ENCODE results near the gene TMC2.

DNA sequence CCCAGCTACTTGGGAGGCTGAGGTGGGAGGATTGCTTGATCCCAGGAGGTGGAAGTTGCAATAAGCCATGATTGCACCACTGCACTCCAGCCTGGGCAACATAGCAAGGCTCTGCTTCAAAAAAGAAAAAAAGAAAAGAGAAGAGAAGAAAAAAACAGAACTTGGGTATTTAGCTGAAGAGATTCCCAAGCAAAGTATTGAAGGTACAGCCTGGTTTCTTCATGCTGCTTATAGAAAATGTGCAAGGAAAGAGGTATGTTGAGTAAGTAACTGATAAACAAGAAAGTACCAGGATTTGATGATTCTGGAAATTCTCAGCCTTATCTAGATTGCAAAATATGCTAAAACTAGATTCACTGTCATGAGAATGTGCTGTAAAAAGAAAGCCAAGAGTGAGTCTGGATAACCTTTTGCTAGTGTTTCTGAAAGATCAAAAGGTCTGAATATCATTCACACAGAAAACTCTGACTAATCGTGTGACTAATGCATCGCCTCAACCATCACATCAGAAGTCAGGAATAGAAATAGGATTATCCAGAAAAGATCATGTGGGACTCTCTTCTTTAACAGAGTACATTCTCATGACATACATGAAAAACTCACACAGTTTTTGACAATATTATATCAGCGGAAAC lies 83.7 kb downstream of the TMC2 start:
- TF ChIP-seq FOXK2 (IDR thresholded peaks at IDR 0.05) (no peak), ZNF384 (IDR thresholded peaks at IDR 0.05) (no peak), ARNT (IDR thresholded peaks at IDR 0.05) (no peak), FOXA1 (IDR thresholded peaks at IDR 0.05) (no peak)

All from HEK293T (cell line).